Cortex of kidney (tissue), 1 donor: ENCODE measurements around the gene CMTM6.
"Not testable (repeated sequence)": the region's sequence is repeated elsewhere in the genome, so short reads cannot be mapped to it uniquely, and the experiment has no call there.

Experiments
- DNase-seq: peaks from one replicate; lab custom pipeline; 2025; lab: John Stamatoyannopoulos, UW

Gene CMTM6

DNA sequence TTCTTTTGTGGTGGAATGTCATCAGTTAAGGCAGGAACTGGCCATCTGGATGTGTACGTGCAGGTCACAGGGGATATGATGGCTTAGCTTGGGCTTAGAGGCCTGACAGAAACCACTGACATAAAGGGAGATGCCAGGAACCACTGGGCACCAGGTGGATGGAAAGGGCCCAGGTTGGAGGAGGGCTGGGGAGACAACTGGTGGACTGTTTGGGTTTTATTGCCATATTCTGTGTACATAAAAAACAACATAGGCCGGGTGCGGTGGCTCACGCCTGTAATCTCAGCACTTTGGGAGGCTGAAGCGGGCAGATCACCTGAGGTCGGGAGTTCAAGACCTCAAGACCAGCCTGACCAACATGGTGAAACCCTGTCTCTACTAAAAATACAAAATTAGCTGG, 35.8 kb downstream of the CMTM6 start:
- DNase-seq: not testable (repeated sequence)

DNA sequence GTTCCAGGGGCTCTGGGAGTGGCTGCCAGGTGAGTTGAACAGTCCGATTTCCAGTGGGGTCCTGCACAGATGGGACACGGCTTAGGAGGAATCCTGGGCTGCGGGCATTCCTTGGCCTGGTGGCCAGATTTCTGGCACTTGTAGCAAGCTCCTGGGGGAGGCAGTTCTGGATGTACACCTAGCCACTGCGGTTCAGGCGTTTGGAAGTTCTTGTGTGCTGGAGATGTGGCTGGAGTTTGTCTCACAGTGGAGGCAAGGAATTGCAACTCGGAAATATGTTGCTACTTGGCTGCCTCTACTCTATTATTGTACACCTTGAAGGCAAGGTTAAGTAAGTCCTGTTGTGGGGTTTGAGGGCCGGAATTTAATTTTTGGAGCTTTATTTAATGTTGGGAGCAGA, 37.9 kb downstream of the CMTM6 start:
- DNase-seq: not testable (repeated sequence)

- not testable (repeated sequence) for DNase-seq
Measured at GRCh38 chr3:32463415-32463814, 39.2 kb downstream of the CMTM6 start.

DNA sequence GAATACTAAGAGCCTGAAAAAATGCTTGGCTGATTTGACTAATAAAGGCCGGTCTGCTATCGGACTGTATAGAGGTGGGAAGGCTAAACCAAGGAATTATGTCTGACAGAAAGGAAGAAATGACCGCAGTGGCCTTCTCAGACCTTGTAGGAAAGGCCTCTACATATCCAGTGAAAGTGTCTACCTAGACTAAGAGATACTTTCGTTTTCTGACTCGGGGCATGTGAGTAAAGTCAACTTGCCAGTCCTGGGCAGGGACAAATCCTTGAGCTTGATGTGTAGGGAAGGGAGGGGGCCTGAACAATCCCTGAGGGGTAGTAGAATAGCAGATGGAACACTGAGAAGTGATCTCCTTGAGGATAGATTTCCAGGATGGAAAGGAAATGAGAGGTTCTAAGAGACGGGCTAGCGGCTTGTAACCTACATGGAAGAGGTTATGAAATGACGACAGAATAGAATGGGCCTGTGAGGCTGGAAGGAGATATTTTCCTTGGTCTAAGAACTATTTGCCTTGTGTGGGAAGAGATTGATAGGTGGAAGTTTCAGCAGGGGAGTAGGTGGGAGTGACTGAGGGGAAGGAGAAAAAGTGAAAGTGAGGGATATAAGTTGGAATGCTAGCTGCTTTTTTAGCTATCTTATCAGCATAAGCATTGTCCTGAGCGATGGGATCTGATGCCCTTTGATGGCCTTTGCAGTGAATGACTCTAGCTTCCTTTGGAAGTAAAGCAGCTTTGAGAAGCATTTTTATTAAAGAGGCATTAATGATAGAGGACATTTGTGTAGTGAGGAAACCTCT, 40.3 kb downstream of the CMTM6 start:
- not testable (repeated sequence) for DNase-seq

DNA sequence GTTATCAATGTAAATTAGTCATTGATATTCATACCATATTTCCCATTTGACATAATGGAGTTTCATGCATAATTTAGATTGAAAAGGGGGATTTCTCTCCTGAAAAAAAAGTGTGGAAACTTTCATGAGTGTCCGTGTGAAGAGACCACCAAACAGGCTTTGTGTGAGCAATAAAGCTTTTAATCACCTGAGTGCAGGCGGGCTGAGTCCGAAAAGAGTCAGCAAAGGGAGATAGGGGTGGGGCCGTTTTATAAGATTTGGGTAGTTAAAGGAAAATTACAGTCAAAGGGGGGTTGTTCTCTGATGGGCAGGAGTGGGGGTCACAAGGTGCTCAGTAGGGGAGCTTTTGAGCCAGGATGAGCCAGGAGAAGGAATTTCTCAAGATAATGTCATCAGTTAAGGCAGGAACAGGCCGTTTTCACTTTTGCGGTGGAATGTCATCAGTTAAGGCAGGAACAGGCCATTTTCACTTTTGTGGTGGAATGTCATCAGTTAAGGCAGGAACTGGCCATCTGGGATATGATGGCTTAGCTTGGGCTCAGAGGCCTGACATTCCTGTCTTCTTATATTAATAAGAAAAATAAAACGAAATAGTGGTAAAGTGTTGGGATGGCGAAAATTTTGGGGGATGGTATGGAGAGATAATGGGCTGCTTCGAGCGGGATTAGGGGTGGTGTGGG, 41.7 kb downstream of the CMTM6 start:
- not testable (repeated sequence) for DNase-seq

DNA sequence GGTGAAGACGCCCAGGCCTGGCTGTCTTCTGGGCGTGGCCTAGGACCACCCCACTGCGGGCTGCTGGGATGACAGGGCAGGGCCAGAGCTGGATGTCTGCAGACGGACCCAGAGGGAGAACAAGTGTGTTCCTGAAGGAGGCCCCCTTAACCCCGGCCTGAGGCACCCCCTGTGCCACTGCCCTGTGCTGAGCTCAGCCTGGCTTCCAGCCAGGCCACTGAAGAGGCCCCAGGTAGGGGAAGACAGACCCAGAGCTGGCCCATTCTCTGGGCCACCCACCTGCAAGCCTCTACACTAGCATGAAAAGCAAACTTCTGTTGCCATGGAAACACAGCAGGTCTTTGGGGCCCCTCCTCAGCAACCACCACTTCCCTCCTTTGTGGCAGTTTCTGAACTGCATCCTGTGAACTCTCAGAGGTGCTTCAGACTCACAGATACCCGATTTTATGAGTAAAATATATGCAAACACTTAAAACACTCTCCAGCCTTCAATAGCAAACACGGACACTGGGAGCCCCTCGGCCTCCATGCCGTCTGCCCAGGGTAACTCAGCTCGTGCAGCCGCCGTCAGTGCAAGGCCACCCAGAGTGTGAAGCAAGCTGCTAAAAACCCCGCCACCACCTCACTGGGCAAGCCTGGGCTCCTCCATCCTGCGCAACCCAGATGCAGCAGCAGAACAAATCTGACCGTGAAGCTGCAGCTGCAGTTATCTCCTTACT, 42.5 kb downstream of the CMTM6 start:
- no peak for DNase-seq

DNA sequence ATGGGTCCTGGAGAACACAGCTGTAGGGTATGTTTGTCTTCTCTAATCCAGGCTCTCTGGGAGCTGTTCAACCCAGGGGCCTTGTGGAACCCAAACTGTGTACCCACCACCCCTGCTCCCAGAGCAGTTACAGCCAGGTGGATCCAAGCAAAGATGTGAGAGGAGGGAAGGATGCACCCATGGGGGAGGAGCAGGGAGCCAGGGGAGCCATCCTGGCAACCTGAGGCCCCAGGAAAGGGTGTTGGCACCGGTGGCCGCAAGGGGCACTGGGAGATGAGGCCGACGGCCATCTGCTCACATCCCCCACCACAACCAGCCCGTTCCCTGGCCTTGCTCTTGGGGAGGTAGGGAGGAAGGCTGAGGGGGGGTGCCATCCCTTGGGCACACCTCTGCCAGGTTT, 43.2 kb downstream of the CMTM6 start:
- no peak for DNase-seq

DNA sequence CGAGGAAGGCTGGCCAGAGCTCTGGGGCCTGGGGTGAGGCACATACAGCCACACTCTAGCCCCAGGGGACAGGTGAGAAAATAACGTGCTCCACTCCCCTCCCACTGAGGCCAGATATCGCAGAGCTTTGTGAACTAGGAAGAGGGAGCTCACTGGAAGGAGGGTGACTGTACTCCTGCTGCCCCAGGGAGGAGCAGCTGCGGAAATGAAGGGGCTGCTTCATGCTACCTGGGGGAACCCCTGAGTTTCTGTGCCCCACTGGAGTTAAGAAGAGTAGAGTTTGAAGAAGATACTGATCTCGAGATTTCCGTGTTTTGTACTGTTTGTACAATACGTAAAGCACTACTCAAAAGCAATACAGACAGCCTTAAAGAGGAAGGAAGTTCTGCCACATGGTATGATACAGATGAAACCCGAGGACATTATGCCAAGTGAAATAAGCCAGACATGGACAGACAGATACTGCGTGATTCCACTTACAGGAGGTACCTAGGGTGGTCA, 44.6 kb downstream of the CMTM6 start:
- DNase-seq: no peak

- DNase-seq: no peak
Measured at GRCh38 chr3:32456429-32457130, 46.1 kb downstream of the CMTM6 start.

DNA sequence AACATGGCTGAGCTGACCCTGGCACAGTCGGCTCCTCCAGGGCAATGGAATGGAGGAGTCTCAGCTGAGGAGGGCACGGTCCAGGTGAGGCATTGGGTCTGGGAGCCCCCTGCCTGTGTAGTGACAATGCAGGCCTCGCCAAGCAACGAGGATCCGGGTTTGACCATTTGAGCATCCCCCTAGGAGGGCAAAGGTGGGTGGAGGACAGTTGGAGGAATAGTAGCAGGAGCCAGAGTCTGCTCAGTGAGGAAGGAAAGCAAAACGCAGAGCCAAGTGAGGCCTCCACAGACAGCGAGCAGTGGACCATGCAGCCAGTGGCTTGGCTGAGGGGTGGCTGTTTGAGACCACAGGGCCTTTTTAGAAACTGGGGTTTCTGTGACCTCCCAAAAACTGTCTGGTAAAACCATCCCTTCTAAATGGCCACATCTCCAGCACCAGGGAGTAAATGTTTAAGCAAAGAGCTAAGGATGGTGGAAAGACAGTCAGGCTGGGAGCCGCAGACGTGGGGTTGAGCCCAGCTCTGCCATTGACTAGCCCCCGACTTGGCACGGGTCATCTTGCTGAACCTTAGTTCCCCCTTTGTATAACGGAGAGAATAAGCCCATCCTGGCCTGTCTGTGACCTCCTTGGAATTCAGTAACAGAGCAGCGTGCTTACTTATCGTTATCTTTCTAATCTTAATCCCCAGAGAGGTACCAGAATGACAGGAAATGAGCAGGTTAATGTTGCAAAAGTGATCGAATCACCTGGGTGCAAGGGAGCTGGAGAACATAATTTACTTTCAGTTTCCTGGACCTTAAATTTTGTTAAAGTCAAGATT, 46.8 kb downstream of the CMTM6 start:
- DNase-seq: no peak

DNA sequence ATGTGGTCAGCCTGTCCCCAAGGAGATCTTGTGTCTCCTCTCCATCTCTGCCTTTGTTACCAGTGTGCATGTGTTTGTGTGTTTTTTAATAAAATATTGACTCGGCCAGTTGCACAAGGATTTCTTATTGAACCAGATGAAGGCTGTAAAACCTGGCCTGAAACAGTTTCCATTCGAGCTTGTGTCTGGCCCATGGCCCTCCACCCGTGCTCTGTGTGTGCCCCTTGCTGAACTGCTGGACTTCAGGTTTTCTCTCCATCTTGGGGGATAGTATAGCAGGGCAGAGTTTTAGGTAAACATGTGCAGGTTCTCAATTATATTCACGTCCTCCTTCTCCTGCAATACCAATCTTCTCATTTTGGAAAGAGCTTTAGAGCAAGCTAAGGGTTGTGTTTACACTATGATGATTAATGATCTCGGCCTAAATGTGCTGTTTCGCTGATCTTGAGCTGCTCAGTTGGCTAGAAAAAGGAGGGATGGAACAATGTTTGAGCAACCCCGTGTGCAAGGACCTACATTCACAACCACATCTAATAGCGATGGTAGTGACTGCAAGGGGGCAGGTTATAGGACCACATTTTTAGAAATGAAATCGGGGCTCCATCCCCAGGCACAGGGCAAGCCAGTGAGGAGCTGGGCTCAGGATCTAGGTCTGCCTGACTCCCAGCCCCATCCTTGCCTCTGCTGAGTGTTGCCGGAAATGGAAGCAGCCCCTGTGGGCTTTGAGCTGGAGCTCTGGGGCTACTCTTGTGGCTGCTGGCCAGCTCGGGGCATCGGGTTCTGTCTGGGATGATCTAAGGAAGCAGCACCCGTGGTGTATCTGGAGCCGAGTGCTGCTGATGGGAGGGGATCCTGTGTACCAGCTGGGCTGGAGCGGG, 47.7 kb downstream of the CMTM6 start:
- no peak for DNase-seq

GRCh38 chr3:32454111-32454510, 48.5 kb downstream of the CMTM6 start:
- no peak for DNase-seq

DNA sequence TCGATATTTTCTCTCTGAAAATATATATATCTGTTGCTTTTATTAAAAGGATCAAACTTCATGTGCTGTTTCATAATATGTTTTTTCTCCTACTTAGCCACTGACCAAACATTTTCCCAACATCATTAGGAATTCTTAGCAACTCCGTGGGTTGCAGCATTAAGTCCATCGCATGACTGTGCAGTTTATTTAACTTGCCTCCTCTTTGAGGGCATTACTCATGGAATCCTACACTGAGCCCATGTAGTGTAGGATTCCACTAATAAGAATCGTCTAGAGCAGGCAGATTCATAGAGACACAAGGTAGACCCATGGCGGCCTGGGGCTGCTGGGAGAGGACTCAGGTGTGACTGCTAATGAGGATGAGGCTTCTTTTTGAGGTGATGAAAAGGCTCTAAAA, 49.3 kb downstream of the CMTM6 start:
- no peak for DNase-seq

DNA sequence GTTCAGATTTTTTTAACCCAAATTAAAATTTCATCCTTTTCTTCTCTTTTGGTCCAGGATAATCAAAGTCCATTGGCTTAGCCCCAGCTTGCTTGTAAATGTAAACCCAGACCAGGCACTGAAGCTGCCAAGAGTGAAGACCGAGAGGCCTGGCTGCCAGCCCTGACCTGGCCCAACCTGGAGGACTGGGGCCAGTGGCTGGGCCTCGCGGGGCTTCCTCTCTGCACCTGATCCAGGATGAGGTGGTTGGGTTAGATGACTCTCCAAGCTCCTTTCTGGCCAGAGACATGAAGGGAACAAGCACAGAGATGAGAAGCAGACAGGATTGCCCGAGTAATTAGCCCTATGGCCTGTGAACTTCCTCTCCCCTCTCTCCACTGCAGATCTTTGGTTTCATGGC, 50.6 kb downstream of the CMTM6 start:
- no peak for DNase-seq

DNA sequence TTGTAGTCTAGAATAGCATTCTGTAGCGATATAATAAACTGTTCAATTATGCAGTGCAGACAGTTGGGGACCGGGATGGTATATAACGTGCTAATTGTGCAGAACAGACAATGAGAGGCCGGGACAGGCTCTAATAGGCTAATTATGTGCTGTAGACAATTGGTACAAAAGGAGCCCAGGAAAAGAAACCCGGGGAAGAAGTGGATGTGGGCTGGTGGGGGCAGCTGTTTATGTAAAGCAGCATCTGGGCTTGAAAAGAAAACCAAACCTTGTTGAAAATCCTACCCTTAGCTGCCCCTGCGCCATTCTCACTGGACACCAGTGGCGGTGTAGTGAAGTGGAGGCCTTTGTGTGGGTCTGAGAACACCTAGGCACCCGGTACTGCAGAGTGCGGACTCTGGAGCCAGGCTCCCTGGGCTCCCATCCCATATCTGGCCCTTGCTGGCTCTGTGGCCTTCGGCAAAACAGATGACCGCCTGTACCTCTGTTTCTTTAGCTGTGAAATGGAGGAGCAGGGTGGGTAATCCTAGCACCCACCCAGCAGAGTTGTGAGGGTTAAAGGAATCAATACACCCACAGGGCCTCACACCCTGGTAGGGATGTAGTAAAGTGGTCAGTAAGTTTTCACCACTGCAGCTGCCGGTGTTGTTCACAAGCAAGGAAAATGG, 51.5 kb downstream of the CMTM6 start:
- no peak for DNase-seq

GRCh38 chr3:32450426-32450825, 52.2 kb downstream of the CMTM6 start:
- no peak for DNase-seq

DNA sequence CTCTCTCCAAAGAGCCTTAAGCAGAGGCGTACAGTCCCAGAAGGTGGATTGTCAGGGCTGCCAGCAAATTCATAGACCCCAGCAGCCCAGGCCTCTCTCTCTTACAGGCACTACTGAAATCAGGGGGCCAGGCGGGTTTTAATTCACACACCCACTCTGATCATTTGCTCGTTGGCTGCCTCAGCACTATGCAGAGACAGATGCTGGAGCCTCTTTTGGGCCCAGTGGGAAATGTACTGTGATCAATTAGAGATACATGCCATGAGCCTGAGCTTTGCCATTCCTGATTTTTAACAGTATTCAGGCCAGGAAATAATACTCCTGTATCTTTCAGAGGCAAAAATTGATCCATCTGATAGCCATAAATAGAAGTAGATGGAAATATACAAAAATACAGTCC, 53.0 kb downstream of the CMTM6 start:
- no peak for DNase-seq

- no peak for DNase-seq
Measured at GRCh38 chr3:32448686-32449474, 53.8 kb downstream of the CMTM6 start.

GRCh38 chr3:32447865-32448400, 54.7 kb downstream of the CMTM6 start:
- DNase-seq: no peak
